ENCODE results near the gene PKNOX1. TPM values are rescaled to one million over a fixed set of nuclear protein-coding genes. Genes with fewer than 3 reads are reported as not detected.

PKNOX1 gene
- total RNA-seq, 1 donor = 11.9 TPM

GRCh38 chr21:43027846-43028731 is 53.7 kb downstream of the PKNOX1 start:
- no peak for TF ChIP-seq CTCF (IDR thresholded peaks at IDR 0.05; ENCODE audit: extremely low read depth, low read depth, low read length)
- H2AFZ ChIP-seq (ENCODE audit: low read length) = no peak overlapping the region
- H3K4me3 ChIP-seq (ENCODE audit: insufficient read depth, low read length) = no peak overlapping the region
- no peak for DNase-seq (ENCODE audit: insufficient read length, low spot score, missing footprints)
- no peak overlapping the region for H3K27ac ChIP-seq (ENCODE audit: low read depth, low read length)
- no peaks in the 10 kb centered on the region for H3K79me2 ChIP-seq (ENCODE audit: insufficient read depth, low read length)
- H3K4me1 ChIP-seq (ENCODE audit: insufficient read depth, low read length) = no peaks in the 10 kb centered on the region
- no peaks in the 10 kb centered on the region for H3K27me3 ChIP-seq (ENCODE audit: insufficient read depth, low read length)
- H3K36me3 ChIP-seq (ENCODE audit: insufficient read depth, low read length) = peaks cover 31% of the 10 kb centered on the region
- H4K20me1 ChIP-seq (ENCODE audit: insufficient read depth, low read length) = no peaks in the 10 kb centered on the region
- no peak overlapping the region for H3K4me2 ChIP-seq (ENCODE audit: insufficient read depth, low read length)
- no peaks in the 10 kb centered on the region for H3K9me3 ChIP-seq (ENCODE audit: low read depth, low read length)

- H4K20me1 ChIP-seq (ENCODE audit: insufficient read depth, low read length) = no peaks in the 10 kb centered on the region
- H3K4me1 ChIP-seq (ENCODE audit: insufficient read depth, low read length) = no peaks in the 10 kb centered on the region
- H3K36me3 ChIP-seq (ENCODE audit: insufficient read depth, low read length) = peaks cover 25% of the 10 kb centered on the region
- no peak overlapping the region for H3K4me3 ChIP-seq (ENCODE audit: insufficient read depth, low read length)
- H3K9me3 ChIP-seq (ENCODE audit: low read depth, low read length) = no peaks in the 10 kb centered on the region
- H3K4me2 ChIP-seq (ENCODE audit: insufficient read depth, low read length) = no peak overlapping the region
- H3K27ac ChIP-seq (ENCODE audit: low read depth, low read length) = no peak overlapping the region
- H3K27me3 ChIP-seq (ENCODE audit: insufficient read depth, low read length) = no peaks in the 10 kb centered on the region
- H2AFZ ChIP-seq (ENCODE audit: low read length) = no peak overlapping the region
- no peak for DNase-seq (ENCODE audit: insufficient read length, low spot score, missing footprints)
- TF ChIP-seq CTCF (IDR thresholded peaks at IDR 0.05; ENCODE audit: extremely low read depth, low read depth, low read length) = no peak
- no peaks in the 10 kb centered on the region for H3K79me2 ChIP-seq (ENCODE audit: insufficient read depth, low read length)
Observed at GRCh38 chr21:43029785-43030184, 55.4 kb downstream of the PKNOX1 start.

DNA sequence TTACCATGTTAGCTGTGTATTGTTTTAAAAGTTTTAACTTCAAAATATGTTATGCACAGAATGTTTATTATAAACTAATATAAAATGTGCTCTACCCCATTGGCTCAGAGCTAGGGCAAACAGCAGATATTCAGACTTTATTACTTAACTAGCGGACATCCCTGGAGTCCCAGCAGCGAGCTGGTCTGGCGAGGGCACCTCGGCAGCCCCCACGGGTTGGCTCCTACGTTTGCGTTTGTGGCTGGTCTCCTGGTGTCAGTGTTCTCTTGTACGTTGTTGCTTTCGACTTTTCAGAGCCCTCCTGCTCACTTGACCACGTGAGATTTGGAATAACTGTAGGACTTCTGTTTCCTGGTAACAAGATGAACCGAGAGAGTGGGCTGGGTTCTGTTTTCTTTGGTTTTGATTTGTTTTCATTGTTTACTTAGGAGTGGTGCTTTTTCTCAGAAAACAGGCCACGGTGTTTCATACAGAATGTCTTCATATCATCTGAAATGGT is 56.8 kb downstream of the PKNOX1 start:
- Histone ChIP-seq H3K36me3 (ENCODE audit: insufficient read depth, low read length) (peaks cover 23% of the 10 kb centered on the region), H2AFZ (ENCODE audit: low read length) (no peak overlapping the region), H3K4me1 (ENCODE audit: insufficient read depth, low read length) (no peaks in the 10 kb centered on the region), H3K27ac (ENCODE audit: low read depth, low read length) (no peak overlapping the region), H3K4me3 (ENCODE audit: insufficient read depth, low read length) (no peak overlapping the region), H4K20me1 (ENCODE audit: insufficient read depth, low read length) (no peaks in the 10 kb centered on the region), H3K79me2 (ENCODE audit: insufficient read depth, low read length) (no peaks in the 10 kb centered on the region), H3K9me3 (ENCODE audit: low read depth, low read length) (no peaks in the 10 kb centered on the region), H3K4me2 (ENCODE audit: insufficient read depth, low read length) (no peak overlapping the region), H3K27me3 (ENCODE audit: insufficient read depth, low read length) (no peaks in the 10 kb centered on the region)
- no peak for DNase-seq (ENCODE audit: insufficient read length, low spot score, missing footprints)
- TF ChIP-seq CTCF (IDR thresholded peaks at IDR 0.05; ENCODE audit: extremely low read depth, low read depth, low read length) = no peak

- Histone ChIP-seq H3K9me3 (ENCODE audit: low read depth, low read length) (no peaks in the 10 kb centered on the region), H3K27ac (ENCODE audit: low read depth, low read length) (no peak overlapping the region), H3K4me2 (ENCODE audit: insufficient read depth, low read length) (no peak overlapping the region), H4K20me1 (ENCODE audit: insufficient read depth, low read length) (no peaks in the 10 kb centered on the region), H3K4me1 (ENCODE audit: insufficient read depth, low read length) (no peaks in the 10 kb centered on the region), H3K36me3 (ENCODE audit: insufficient read depth, low read length) (peaks cover 13% of the 10 kb centered on the region), H2AFZ (ENCODE audit: low read length) (no peak overlapping the region), H3K4me3 (ENCODE audit: insufficient read depth, low read length) (no peak overlapping the region), H3K79me2 (ENCODE audit: insufficient read depth, low read length) (no peaks in the 10 kb centered on the region), H3K27me3 (ENCODE audit: insufficient read depth, low read length) (no peaks in the 10 kb centered on the region)
- no peak for DNase-seq (ENCODE audit: insufficient read length, low spot score, missing footprints)
- no peak for TF ChIP-seq CTCF (IDR thresholded peaks at IDR 0.05; ENCODE audit: extremely low read depth, low read depth, low read length)
Observed at GRCh38 chr21:43034101-43034500, 59.7 kb downstream of the PKNOX1 start.

All from osteoblast (primary cell).